GM21360 (cell line): ENCODE measurements around the gene DNTTIP2.
"Not testable (repeated sequence)": the region's sequence is repeated elsewhere in the genome, so short reads cannot be mapped to it uniquely, and the experiment has no call there.

Experiments used
- ATAC-seq: cut with Tn5 transposase; IDR thresholded peaks from one replicate; pipeline ENCODE4 v1.9.1; 2021; ENCODE audit warnings: mild to moderate bottlenecking, moderate library complexity; ENCODE audit not compliant: unreplicated experiment

Gene DNTTIP2

DNA sequence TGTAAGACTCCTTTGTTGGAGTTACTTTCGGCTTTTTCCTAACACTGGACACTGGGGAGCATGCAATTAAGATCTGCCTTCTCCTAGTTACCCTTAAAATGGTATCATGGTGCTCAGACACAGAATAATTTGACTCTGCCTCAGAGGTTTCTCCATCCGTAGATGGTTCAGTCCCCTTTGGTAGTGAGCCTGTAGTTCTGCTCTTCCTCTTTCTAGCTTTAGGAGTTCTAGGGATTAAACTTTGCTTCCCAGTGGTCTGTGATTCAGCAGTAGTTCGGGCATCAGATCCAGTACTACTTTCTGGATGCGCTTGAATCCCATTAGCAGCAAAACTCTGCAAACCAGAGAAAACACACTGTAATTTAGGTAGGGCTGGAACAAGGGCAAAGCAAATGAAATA, 1.5 kb downstream of the DNTTIP2 start:
- ATAC-seq, result no peak

- ATAC-seq, result no peak
Observed at GRCh38 chr1:93876244-93876643, 2.8 kb downstream of the DNTTIP2 start.

- ATAC-seq, result no peak
Observed at GRCh38 chr1:93874025-93874651, 4.9 kb downstream of the DNTTIP2 start.

DNA sequence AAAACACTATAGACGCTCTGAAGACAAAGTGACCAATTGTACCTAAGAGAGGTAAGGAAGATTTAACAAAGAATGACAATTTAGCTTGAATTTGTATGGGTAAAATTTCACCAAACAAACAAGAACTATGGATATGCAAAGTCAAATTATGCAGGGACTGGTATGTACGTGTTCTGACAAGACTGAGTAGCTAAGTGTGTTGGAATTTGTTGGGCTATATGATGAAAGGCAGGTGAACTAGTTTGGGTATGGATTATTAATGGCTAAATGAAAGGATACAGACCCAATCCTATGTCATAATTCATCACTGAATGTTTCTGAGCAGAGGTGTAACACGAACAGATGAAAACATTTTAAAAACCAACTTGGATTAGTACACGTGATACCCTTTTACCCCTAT, 7.6 kb downstream of the DNTTIP2 start:
- no peak for ATAC-seq

DNA sequence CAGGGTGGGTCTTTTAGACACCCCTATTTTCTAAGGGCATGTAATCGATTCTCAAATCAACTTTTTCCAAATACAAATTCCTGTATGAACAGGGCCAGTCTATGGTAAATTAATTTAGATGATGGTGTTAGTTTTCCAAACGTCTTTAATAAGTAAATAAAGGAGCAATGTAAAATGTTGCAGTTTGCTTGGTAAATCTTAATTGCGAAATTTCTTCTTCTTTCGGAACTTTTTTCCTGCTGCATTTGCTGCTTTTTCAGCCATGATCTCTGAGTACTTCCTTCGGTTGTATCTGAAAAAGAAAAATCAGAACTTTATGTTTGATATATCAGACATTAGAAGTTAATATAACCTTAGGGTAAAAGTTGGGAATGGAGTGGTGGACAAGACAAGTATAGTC, 9.4 kb downstream of the DNTTIP2 start:
- no peak for ATAC-seq

DNA sequence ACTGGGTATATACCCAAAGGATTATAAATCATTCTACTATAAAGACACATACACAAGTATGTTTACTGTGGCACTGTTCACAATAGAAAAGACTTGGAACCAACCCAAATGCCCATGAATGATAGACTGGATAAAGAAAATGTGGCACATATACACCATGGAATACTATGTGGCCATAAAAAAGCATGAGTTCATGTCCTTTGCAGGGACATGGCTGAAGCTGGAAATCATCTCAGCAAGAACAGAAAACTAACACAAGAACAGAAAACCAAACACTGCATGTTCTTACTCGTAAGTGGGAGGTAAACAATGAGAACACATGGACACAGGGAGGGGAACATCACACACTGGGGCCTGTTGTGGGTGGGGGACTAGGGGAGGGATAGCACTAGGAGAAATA, 10.5 kb downstream of the DNTTIP2 start:
- ATAC-seq, result not testable (repeated sequence)

DNA sequence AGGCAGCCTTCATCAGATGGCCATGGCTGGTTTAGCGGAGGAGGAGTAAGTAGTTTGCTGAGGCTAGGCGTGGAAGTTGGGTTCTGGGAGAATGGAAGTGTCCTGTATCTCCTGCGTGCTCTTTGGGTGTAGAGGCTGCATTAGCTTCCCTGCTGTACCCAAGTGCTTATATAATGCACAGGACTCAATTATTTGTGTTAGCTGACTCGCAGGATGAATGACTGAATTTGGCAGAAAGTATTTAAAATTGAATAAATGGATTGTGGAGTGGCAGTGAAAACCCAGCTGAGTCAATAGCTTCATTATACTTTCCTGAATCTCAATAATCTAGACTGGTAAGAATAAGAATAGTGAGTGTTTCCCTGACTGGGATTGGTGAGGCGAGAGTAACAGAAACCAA, 13.8 kb downstream of the DNTTIP2 start:
- no peak for ATAC-seq

- ATAC-seq, result no peak
Observed at GRCh38 chr1:93864175-93864574, 14.8 kb downstream of the DNTTIP2 start.

GRCh38 chr1:93857653-93858052, 21.4 kb downstream of the DNTTIP2 start:
- ATAC-seq, result not testable (repeated sequence)

DNA sequence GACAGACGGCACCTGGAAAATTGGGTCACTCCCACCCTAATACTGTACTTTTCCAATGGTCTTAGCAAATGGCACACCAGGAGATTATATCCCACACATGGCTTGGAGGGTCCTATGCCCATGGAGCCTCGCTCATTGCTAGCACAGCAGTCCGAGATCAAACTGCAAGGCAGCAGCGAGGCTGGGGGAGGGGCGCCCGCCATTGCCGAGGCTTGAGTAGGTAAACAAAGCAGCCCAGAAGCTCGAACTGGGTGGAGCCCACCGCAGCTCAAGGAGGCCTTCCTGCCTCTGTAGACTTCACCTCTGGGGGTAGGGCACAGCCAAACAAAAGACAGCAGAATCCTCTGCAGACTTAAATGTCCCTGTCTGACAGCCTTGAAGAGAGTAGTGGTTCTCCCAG, 23.0 kb downstream of the DNTTIP2 start:
- not testable (repeated sequence) for ATAC-seq

DNA sequence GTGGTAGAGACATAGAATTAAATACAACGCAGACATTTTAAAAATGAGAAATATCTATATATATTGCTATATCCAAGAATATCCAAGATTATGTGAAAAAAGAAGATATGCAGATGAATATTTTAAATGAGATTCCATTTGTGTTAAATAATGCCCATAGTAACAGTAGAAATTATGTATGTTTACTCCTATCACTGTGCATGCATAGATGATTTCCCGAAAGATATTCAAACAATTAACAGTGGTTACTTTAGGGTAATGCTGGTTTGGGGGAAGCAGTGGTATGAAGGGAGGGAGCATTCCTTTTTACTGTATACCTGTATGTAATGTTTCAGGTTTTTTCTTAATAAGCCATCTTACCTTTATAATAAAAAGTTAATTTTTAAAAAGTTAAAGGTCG, 25.1 kb downstream of the DNTTIP2 start:
- no peak for ATAC-seq

GRCh38 chr1:93851878-93852277, 27.1 kb downstream of the DNTTIP2 start:
- ATAC-seq, result no peak

GRCh38 chr1:93851327-93851712, 27.7 kb downstream of the DNTTIP2 start:
- no peak for ATAC-seq

- ATAC-seq, result not testable (repeated sequence)
Observed at GRCh38 chr1:93850687-93851326, 28.2 kb downstream of the DNTTIP2 start.

DNA sequence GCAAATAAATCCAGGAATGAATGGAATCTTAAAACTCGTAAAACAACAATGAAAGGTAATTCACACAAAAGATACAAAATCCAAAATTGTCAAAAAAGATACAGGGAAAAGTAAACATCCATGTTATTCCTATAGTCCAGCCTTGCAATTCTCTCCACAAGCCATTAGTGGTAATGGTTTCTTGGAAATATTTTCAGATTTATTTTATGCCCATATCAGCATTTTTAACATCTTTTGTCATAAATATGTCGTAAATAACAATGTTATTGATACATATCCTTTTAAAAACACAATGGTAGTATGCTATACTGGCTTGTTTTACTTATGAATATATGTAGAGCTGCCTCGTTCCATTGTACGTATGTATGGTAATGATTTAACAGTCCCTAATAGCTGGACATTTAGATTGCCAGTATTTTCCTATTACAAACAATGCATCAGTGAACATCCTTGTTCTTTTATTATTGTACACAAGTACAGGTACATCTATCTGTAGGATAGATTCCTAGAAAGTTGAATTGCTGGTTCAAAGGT, 30.6 kb downstream of the DNTTIP2 start:
- ATAC-seq, result no peak

DNA sequence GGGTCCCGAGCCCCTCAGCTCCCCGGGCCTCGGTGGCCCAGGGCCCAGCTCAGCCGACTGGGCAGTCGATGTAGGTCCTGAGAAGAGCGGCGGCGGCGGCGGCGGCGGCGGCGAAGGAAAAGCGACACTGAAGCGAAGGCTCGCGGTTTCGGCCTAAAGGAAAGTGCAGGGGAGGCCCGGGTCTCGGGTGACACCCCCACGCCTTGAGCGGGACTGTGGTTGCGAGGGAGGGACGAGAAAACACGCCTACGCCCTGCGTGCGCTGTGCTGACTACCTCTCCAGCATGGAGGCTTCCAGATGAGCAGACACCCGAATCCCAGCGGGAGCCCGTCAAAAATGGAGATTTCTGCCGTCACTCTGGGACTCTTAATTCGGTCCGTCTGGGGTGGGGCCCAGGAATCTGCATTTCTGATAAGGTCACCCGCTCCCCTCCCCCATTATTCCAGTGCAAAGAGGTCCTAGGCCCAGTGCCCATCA, 31.2 kb downstream of the DNTTIP2 start:
- ATAC-seq, result peak; percentile 20

- peak; percentile 65 for ATAC-seq
Observed at GRCh38 chr1:93846992-93847810, 31.8 kb downstream of the DNTTIP2 start.

- peak; percentile 42 for ATAC-seq
Observed at GRCh38 chr1:93846206-93846991, 32.6 kb downstream of the DNTTIP2 start.

DNA sequence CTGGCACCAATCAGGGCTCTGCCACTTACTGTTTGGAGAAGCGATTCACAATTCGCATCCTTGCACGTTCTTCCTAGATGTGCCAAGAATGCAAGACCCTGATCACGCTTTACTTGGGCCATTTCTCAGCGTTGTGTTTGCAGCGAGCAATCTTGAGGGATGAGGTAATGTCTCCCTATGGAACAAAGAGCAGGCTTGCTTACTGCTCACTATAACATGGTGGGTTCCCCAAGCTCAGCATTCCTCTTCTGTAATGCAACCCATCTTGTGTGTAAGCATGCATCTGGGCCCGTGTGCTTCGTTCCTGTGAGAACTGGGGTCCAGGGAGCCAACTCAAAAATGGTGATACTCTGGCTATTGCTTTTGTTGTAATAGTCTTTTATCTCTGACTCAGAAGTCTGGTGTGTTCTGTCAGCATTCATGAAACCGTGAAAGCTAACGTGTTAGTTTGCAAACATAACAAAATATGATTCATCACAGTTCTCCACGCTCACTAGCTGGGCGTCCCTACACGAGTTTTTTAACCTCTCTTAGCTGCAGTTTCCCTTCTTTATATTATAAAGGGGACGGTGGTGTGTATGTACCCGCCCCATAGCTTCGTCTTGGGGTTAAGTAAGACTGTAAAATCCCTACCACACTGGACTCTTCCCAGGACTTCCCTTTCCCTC, 33.3 kb downstream of the DNTTIP2 start:
- ATAC-seq, result no peak
